GM18868 (cell line): ENCODE data around the gene RTN4R.
"Not testable (repeated sequence)": the region's sequence is repeated elsewhere in the genome, so short reads cannot be mapped to it uniquely, and the experiment has no call there.

Experiments used
- ATAC-seq: cut with Tn5 transposase; IDR thresholded peaks from one replicate; pipeline ENCODE4 v1.9.1; 2021; ENCODE audit warnings: mild to moderate bottlenecking, moderate library complexity; ENCODE audit not compliant: unreplicated experiment

Gene RTN4R

DNA sequence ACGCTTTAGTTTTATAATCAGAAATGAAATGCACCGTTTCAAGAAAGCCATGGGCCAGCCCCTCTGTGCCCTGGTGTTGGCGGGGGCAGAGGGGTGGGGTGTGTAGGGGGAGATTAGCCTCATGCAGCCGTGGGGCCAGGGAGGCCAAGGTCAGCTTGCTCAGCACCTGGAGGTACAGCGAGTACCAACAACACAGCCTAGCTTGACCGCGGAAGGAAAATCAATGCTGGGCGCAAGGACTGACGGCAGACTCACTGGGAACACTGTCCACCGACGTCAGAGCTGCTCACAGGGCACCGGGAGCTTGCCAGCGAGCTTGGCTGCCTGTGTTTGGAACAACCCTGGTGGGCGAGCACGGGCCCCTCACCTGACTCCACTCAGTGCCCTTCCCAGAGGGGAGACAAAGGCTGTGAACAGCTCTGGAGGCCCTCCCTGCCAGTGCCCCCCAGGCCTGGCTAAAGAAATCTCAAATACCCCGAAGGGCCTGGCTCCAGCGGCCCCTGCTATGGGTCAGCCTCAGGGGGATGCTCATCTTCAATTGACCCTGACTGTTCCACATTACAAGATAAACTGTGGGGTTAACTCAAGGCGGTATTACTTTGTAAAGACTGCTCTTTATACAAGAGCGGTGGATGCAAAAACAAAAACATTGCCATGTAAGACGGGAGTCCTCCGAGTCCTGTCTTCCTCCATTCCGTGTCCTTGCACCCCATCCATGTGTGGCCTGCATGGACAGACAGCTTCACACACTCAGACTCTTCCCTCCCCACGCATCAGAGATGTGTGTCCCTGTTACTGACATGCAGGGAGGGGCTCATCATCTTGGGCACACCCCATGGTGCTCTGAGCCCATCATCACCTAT lies 21.3 kb upstream of the RTN4R start:
- ATAC-seq = not testable (repeated sequence)

DNA sequence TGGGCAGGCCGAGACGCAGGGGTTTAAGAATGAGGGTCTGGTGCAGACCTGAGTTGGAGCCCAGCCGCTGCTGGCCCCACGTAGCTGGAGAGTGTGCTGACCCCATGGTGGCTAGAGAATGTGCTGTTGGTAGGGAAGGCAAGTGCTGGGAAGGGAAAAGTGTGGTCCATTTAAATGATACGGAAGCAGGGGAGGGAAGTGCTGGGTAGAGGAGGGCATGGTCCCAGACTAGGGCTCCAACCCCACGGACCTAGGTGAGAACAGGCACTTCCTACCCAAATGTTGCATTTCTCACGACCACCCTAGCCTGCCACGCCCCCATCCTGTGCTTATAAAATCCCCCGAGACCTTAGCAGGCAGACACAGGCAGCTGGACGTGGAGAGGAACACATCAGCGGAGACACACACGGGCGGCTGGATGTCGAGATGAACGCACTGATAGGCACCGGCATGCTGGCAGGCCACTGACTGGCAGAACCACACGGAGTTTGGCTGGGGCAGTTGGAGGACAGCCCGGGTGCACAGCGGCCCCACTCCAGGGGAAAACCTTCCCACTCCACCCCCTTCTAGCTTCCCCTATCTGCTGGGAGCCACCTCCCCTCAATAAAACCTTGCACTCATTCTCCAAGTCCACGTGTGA lies 18.8 kb upstream of the RTN4R start:
- not testable (repeated sequence) for ATAC-seq

DNA sequence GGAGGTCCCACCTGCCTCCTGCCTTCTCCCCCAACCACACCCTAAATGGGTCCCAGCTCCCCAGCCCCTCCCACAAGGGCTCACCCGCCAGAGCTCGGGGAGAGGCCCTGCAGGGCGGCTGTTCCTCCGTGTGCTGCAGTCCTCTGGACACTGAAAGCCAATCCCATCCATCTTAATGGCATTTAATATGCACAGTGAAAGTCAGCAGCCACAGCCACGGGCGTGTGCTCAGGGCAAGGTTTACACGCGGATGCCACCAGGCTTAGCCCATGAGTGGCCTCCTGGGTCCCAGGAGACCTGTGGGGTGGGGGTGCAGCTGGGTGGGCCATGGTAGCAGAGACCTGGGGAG lies 18.2 kb upstream of the RTN4R start:
- ATAC-seq = not testable (repeated sequence)

DNA sequence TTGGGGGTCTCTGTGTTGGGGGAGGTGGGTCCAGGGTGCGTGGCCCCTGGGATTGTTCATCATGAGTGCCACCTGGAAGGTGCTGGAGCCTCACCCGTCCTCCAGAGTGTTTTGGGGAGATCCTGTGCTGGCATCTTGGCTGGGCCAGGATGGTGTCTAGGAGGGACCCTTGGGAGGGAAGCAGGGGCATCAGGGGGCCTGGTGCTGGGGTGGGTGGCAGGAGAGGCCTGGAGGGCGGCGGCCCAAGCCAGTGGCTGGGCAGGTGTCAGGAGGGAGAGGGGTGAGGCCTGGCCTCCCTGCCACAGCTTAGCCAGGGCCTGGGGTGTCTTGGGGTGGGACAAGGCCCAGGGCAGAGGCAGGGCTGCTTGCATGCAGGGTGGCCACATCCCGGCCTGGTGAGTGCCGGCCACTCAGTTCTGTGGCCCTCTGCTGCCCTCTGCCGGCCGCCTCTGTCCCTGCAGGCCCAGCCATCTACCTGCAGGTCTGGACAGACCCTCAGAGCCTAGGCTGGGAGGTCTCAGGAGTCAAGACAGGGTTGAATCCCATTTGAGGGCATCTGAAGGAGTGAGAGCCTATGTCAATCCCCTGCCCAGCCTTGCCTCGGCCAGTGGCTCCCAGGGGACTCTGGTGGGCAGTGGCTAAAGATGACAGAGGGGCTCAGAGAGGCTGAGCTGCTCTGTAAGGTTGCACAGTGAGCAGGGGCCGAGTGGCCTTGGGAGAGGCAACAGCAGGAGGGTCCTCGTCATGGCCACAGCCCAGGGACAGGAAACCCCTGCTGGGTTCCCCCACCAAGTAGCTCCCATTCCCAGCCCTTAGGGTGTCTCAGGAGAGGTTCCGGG lies 17.6 kb upstream of the RTN4R start:
- not testable (repeated sequence) for ATAC-seq

DNA sequence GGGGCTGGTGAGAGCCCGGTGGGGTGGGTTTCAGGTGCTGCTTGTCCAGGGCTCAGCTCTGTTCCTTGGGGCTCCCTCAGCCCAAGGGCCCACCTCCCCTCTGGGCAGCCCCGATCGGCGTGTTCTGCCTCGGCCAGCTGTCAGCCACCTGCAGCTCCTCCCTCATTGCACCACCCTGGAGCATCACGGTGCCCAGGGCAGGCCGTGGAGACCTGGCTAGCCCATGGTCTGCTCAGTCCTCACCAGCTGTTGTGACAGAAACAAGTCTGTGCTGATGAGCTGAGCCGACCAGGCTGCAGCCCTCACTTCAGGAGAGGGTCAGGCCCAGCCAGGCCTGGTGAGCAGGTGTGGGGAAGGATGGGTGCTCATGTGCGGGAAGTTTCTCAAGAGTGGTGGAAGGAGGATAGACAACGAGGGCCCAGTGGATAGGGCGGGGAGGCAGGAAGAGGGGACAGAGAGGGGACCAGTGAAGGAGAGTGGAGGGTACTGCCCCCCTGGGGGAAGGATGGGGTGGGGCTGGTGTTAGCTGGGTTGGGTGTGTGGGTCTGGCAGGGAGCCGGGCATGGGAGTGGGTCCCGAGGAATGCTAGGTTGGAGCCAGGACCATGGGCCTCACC lies 16.5 kb upstream of the RTN4R start:
- no peak for ATAC-seq

DNA sequence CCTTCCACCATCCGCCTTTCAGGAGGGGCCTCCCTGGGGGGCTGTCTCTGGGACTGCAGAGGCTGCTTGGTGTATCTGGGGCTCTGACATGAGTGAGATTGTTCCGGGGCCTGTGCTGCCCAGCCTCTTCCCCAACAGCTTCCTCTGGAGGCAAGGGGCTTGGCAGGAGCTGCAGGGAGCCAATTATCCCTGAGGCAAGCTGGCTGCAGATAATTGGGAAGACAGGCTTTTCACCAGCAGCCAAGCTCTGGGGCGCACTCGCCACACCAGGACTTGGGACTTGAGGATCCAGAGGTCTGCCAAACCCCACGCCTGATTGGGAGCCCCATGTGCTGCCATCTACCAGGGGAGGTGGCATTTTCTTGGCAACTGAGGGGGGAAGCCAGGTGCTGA lies 15.6 kb upstream of the RTN4R start:
- no peak for ATAC-seq

DNA sequence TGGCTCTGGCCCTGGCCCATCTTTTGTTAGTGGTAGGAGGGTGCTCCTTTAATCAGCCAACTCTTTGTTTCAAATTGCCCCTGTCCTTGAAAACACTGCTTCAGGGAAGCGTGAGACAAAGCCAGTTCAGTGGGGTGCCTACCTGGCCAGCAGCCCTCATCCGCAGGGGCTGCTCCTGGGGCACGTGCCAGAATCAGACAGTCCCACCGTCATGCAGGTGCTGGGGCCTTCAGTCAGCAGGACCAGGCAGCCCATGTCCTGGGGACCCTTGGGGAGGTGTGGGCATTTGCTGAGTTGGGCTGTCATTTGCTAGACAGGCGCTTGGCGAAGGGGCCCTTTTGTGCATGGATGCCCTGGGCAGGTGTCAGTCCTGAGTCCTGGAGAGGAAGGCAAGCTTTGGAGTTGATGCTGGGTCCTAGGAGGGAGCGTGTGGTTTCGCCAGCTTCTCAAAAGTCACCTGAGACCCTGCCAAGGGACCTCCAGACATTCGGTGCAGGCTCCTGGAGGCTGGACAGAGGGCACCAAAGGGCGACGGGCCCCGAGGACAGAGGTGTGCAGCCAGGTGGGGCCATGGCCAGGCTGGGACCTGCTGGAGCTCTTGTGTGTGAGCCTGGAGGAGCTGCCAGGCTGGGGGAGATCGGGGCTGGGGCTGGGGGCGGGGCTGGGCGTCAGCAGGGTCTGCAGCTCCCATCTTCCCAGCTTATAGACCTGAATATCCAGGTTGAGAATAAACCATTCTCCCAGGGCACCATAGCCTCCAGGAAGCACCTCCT lies 15.0 kb upstream of the RTN4R start:
- no peak for ATAC-seq

DNA sequence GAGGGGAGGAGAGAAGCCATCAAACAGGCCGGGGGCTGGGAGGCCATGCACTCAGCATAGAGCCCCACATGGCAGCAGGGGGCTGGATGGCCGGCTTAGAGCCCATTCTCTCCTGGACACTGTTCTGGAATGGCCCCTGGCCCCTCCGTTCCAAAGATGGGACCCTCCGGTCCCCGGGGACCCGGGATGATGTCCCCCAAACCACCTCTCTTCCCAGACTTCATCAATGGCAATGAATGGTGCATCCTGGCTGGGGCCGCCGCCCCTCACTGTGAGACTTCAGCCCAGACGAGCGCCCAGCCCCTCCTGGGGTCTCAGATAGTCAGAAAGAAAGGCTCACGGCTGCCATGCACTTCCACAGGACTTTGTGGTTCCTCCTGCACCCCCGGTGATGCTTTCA lies 13.8 kb upstream of the RTN4R start:
- no peak for ATAC-seq

DNA sequence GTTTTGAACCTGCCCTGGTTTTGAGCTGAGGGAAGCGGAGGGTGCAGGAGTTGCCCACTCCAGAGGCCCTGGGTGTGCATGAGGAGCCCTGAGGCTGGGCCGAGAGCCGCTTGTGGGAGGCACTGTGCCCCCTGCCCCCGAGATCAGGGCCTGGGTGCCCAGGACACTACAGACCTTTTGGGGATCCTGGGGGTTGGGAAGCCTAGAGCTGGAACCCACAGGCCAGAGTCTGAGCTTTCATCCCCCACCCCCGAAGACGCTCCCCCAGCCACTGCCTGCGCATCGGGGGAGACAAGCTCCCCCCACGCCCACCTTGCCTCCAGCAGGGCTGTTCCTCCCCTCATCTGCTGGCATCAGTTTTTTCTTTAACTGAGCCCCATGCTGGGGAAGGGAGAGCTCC lies 13.4 kb upstream of the RTN4R start:
- ATAC-seq = not testable (repeated sequence)

DNA sequence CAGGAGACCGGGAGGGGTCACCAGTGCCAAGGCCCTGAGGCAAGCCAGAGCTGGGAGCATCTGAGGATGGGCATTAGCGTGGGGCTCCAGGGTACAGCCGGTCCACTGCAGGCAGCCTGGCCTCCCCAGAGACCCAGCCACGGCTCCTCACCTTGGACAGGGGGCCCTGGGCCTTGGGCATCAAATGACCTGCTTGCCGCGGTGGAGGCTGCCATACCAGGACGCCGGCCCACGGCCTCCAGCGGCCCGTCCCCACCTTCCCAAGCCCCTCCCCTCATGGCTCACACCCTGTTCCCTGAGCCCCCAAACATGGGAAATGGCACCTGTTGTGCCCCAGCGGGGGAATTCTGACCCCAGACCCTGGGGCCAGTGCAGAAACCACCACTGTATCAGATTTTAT lies 12.7 kb upstream of the RTN4R start:
- ATAC-seq = no peak

DNA sequence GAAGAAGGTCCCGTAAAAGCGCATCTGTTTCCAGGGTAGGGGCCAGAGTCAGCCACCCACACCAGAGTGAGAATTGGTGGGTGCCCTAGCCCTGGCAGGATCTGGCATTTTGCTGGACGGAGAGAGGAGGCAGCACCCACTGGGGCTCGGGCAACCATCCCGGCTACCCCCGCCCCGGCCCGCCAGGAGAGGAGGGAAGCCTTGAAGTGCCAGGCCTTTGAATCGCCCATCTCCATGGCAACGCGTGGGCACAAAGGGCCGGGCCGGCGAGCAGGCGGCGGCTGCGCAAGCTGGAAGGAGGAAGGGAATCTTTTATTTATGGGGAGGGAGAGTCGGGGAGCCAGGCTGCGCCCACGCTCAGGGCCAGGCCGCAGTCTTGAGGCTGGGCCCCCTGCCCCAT lies 12.0 kb upstream of the RTN4R start:
- not testable (repeated sequence) for ATAC-seq

DNA sequence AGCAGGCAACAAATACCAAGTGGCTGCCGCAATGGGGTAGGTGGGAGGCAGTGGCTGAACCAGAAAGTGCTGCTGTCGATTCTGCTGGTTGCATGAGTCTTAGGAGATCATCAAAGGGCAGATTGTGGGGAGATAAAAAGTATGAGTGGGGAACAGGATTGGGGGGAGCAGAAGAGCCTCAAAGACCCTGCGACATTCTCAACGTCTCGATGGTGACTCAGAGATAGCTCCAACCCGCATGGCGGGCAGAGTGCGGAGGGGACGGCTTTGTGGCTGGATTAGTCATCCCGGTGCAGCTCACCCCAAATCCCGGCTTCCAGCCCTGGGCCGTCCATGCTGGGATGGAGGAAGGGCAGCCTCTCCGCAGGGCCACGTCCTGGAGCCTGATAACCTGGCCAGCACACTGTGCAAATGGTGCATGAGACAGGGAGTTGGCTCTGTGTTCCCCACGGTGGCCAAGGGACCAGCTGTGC lies 11.6 kb upstream of the RTN4R start:
- no peak for ATAC-seq

DNA sequence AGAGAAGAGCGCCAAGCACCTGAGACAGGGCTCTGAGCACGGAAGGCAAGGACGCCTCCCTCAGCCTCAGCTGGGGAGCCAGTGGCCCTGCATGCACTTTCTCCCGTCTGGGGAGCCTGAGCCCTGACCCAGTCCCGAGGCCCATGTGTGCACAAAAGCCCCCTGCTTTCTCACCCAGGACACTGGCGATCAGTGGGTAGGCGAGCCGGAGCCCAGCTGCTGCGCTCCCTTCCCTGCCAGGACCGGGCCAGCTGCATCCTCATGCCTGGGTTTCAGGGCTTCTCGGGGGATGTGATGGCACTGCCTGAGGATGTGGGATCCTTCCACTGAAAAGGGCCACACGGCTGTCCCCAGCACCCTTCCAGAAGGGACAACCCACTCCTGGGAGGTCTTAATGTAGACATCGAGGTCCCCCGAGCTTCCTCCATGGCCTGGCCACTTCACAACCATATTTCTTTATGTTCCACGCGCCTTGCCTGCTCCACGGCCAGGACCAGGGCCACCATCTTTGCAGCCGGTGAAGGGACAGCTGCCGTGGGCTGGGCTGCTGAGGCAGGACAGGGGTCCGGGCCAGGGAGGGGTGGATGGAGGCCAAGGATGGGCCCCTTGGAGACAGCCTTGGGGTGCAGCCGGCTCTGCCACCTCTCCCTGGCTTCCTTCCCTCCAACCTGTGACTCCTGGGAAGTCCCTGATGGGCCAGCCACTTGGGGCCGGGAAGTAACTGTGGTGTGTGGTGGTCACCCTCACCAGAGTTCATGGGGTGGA lies 10.8 kb upstream of the RTN4R start:
- ATAC-seq = not testable (repeated sequence)

DNA sequence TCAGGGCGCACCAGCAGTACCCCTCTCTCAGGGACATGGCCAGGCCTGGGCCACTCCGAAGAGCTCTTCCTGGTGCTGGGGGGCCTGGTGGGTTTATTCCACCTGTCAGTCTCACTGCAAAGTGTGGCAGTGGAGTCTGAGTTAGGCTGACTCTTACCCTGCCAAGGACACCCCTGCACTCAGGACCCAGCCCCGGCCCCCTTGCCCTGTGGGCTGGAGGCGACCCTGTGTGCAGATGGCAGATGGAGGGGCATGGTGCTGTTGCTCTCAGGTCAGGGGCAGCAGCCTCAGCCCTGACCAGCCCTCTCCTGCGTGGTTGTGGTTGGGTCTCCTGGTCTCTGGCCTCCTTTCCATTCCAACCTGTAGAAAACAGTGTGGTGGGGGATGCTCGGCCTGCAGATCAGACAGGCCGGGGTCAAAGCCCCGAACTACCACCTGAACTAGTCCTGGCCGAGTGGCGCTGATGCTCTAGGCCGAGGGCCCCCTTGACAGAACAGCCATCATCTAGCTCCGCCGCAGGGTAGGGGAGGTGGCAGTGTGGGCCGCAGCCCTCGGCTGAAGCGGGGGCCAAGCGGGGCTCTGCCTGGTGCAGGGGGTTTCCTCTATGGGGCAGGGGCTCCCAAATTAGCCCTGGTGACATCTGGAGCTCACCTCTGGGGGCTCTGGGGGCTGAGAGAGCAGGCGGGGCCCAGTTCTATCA lies 10.0 kb upstream of the RTN4R start:
- ATAC-seq = not testable (repeated sequence)

DNA sequence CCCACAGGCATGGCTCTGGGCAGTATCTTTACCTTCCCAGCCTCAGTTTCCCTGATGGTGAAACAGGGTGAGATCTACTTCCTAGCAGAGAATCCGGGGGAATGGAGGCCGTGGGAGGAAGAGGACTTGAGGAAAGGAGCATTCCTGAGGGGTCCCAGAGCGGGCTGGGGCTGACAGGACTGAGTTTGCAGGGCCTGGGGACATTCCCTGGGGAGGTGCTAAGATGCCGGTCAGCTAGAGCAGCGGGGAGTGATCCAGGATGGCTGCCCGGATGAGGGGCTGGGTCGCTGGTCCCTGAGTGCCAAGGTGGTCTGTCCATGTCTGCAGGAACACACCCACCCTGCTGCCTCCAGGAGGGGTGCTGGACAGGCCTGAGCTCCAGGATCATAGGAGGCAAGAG lies 8.3 kb upstream of the RTN4R start:
- no peak for ATAC-seq

DNA sequence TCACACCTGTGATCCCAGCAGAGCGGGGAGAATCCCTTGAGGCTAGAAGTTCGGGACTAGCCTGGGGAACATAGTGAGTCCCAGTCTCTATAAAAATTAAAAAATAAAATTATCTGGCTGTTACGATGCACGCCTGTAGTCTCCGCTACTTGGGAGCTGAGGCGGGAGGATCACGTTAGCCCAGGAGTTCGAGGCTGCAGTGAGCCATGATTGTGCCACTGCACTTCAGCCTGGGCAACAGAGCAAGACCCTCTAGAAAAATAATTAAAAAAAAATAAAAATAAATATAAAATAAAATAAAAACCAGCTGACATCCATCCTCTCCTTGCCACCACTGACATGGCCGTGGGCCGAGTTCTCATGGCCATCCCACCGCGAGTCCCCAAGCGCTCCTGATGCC lies 7.7 kb upstream of the RTN4R start:
- ATAC-seq = no peak

DNA sequence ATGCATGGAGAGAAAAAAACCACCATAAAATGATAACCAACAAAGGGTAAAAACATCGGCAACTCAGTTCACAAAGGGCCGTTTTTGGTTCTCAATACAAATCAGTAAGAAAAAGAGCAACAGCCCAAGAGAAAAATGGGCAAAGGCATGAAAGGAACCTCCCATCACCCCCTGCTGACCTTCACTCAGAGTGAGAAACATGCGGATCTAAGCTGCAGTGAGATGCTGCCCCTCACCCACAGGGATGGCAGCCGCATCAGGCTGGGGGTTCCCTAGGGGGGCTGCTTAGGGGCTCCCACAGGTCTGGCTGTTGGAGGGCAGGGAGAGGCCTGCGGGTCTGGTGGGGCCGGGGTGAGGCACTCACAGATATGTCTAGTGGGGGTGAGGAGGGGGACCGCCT lies 7.2 kb upstream of the RTN4R start:
- not testable (repeated sequence) for ATAC-seq

DNA sequence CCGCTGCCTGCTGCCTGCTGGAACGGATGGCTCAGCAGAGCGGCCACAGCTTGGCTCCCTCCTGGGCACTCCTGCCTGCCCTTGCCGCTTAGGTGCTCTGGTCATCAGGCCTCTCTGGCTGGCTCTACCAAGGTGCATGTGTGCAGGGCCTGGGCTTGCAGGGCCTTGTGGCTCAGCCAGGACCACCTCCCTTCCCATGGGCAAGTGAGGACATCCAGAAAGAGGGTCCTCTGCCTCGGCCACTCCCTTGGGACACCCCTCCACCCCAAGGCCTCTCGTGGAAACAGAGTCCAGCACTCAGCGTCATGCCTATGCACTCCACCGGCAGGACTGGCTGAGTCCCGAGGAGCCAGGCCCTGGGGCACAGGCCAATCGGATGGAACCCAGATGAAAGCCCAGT lies 6.3 kb upstream of the RTN4R start:
- ATAC-seq = not testable (repeated sequence)

DNA sequence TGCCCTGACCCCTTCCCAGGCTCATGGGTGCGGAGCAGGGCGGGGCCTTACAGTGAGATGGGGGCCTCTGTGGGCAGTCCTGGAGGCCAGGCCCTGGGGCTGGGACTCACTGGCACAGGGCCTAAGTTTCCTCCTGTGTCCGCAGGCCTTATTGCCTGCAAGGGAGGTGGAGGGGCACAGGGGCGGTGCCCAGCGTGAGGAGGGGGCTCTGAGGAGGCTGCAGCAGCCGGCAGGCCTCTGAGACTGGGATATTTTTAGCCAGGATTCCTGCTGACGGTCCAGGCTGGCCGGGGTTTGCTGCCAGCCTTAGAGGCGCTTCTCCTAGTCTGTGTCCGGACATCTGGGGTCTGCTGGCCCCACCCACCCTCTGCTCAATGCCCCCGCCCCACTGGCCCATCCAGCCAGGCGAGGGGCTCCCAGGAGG lies 5.7 kb upstream of the RTN4R start:
- no peak for ATAC-seq
